H1 (cell line): ENCODE data around the gene RAPGEF6. TPM values are rescaled to one million over a fixed set of nuclear protein-coding genes. Genes with fewer than 3 reads are reported as not detected.

ENCODE experiments used
- CTCF ChIA-PET: fragments of 300-600 bp; sonication (Branson Sonifier 250); formaldehyde crosslinking; loops from one replicate; lab custom pipeline; 2021; ENCODE audit not compliant: partially characterized antibody; lab: Charles Lee
- POLR2A ChIA-PET: fragments of 300-600 bp; sonication (Branson Sonifier 250); formaldehyde crosslinking; loops from one replicate; lab custom pipeline; 2021; ENCODE audit warnings: inconsistent platforms; ENCODE audit not compliant: partially characterized antibody; lab: Charles Lee
- DNase-seq, 2 experiments: peaks; one replicate each; pipeline versions ENCODE4 v3.0.0 to v3.0.0-alpha.2; 2010 to 2022; ENCODE audit warnings: low spot score in 2 of 2, low read depth in 1 of 2, mixed read lengths in 1 of 2
- FAIRE-seq: peaks from 2 replicates; lab custom pipeline; 2011; peaks lifted over from hg19 to GRCh38; lab: Jason Lieb, UNC
- H2AFZ ChIP-seq: 2 replicates; pipeline ENCODE4 v1.8.1; 2012; ENCODE audit warnings: low read length, inconsistent platforms
- H2AK5ac ChIP-seq: 2 replicates; pipeline ENCODE4 v1.6.1; 2013; ENCODE audit warnings: low read depth, low read length
- H2BK120ac ChIP-seq: replicated peaks from 2 replicates; pipeline ENCODE3; 2013; ENCODE audit warnings: low read depth, low read length, inconsistent platforms
- H2BK12ac ChIP-seq: 2 replicates; pipeline ENCODE4 v1.6.1; 2013; ENCODE audit warnings: low read depth, low read length
- H2BK15ac ChIP-seq: 2 replicates; pipeline ENCODE4 v1.6.1; 2013; ENCODE audit warnings: low read length
- H2BK20ac ChIP-seq: 2 replicates; pipeline ENCODE4 v1.6.1; 2013; ENCODE audit warnings: low read length
- H2BK5ac ChIP-seq: 2 replicates; pipeline ENCODE4 v1.6.1; 2013; ENCODE audit warnings: low read depth, low read length
- H3K14ac ChIP-seq: 2 replicates; pipeline ENCODE4 v1.6.1; 2013; ENCODE audit warnings: inconsistent platforms; ENCODE audit not compliant: insufficient read length
- H3K18ac ChIP-seq: 2 replicates; pipeline ENCODE4 v1.6.1; 2013; ENCODE audit warnings: low read length; ENCODE audit errors: extremely low read depth
- H3K23ac ChIP-seq: 2 replicates; pipeline ENCODE4 v1.6.1; 2013; ENCODE audit warnings: inconsistent platforms; ENCODE audit not compliant: insufficient read length
- H3K23me2 ChIP-seq: 2 replicates; pipeline ENCODE4 v1.6.1; 2013; ENCODE audit warnings: low read depth, low read length
- H3K27ac ChIP-seq: 2 replicates; pipeline ENCODE4 v1.6.1; 2011; ENCODE audit warnings: low read depth, low read length, inconsistent platforms
- H3K27me3 ChIP-seq, 4 experiments: replicated peaks in 1 of 4; 1 replicate in 1 of 4; 2 replicates in 3 of 4; pipeline versions ENCODE4 v1.6.1 to v1.8.1; 2011 to 2013; ENCODE audit warnings: low read length in 3 of 4, mild to moderate bottlenecking in 3 of 4, inconsistent platforms in 2 of 4, mixed read lengths in 2 of 4, moderate library complexity in 1 of 4; ENCODE audit not compliant: control insufficient read depth in 3 of 4, insufficient read depth in 3 of 4; ENCODE audit errors: extremely low read depth in 1 of 4
- H3K36me3 ChIP-seq, 4 experiments: 2 replicates each; pipeline versions ENCODE4 v1.6.1 to v1.8.1; 2011 to 2013; ENCODE audit warnings: mild to moderate bottlenecking in 4 of 4, low read length in 3 of 4, moderate library complexity in 2 of 4, control low read depth in 1 of 4, inconsistent platforms in 1 of 4; ENCODE audit not compliant: insufficient read depth in 4 of 4, control insufficient read depth in 2 of 4
- H3K4ac ChIP-seq: replicated peaks from 2 replicates; pipeline ENCODE3; 2013; ENCODE audit warnings: low read length, low read depth, mixed read lengths, inconsistent platforms; ENCODE audit not compliant: insufficient read length
- H3K4me1 ChIP-seq, 4 experiments: replicated peaks in 1 of 4; 1 replicate in 1 of 4; 2 replicates in 3 of 4; pipeline versions ENCODE4 v1.6.1 to v1.8.1; 2011 to 2013; ENCODE audit warnings: low read length in 3 of 4, inconsistent platforms in 2 of 4, mixed read lengths in 1 of 4; ENCODE audit not compliant: insufficient read depth in 4 of 4, control insufficient read depth in 3 of 4
- H3K4me2 ChIP-seq, 2 experiments: 2 replicates each; pipeline versions ENCODE4 v1.6.1 to v1.8.1; 2011 to 2013; ENCODE audit warnings: low read depth in 2 of 2, low read length in 2 of 2, control low read depth in 1 of 2, inconsistent platforms in 1 of 2, mild to moderate bottlenecking in 1 of 2; ENCODE audit not compliant: insufficient read depth in 1 of 2
- H3K4me3 ChIP-seq, 4 experiments: fragments of 200-600, 300-600 bp in 1 of 4; sonication (generic), shearing (Covaris generic), sonication (Bioruptor Twin) in 1 of 4; 2 replicates each; pipeline versions ENCODE4 v1.5.1 to v1.8.1; 2011 to 2016; ENCODE audit warnings: low read length in 4 of 4, low read depth in 3 of 4, control low read depth in 2 of 4, inconsistent platforms in 2 of 4, mild to moderate bottlenecking in 2 of 4, mixed read lengths in 1 of 4, moderate library complexity in 1 of 4; ENCODE audit not compliant: insufficient read depth in 2 of 4; ENCODE audit errors: extremely low read depth in 1 of 4
- H3K56ac ChIP-seq: replicated peaks from 2 replicates; pipeline ENCODE3; 2013; ENCODE audit warnings: low read depth, mild to moderate bottlenecking, mixed read lengths, low read length, inconsistent platforms; ENCODE audit not compliant: insufficient read length
- H3K79me1 ChIP-seq: 2 replicates; pipeline ENCODE4 v1.6.1; 2013; ENCODE audit warnings: low read depth, low read length, control low read depth
- H3K79me2 ChIP-seq, 2 experiments: 2 replicates each; pipeline versions ENCODE4 v1.6.1 to v1.8.1; 2012 to 2013; ENCODE audit warnings: low read length in 2 of 2, mild to moderate bottlenecking in 2 of 2, inconsistent platforms in 1 of 2; ENCODE audit not compliant: insufficient read depth in 2 of 2, control insufficient read depth in 1 of 2
- H3K9ac ChIP-seq, 4 experiments: replicated peaks in 1 of 4; 1 replicate in 1 of 4; 2 replicates in 3 of 4; pipeline versions ENCODE4 v1.6.1 to v1.8.1; 2011 to 2013; ENCODE audit warnings: low read depth in 3 of 4, low read length in 3 of 4, control low read depth in 2 of 4, mild to moderate bottlenecking in 2 of 4, moderate library complexity in 2 of 4, inconsistent platforms in 1 of 4; ENCODE audit errors: extremely low read depth in 1 of 4
- H3K9me3 ChIP-seq, 2 experiments: 2 replicates each; pipeline versions ENCODE4 v1.6.1 to v1.8.1; 2012 to 2013; ENCODE audit warnings: mild to moderate bottlenecking in 2 of 2, moderate library complexity in 2 of 2, control low read depth in 1 of 2, inconsistent platforms in 1 of 2, low read depth in 1 of 2, low read length in 1 of 2, mixed read lengths in 1 of 2; ENCODE audit not compliant: insufficient read depth in 2 of 2
- H4K20me1 ChIP-seq, 2 experiments: replicated peaks in 1 of 2; 2 replicates each; pipeline versions ENCODE3 to v1.8.1; 2011 to 2013; ENCODE audit warnings: inconsistent platforms in 2 of 2, low read length in 2 of 2, mild to moderate bottlenecking in 1 of 2; ENCODE audit not compliant: insufficient read depth in 2 of 2, control insufficient read depth in 1 of 2
- H4K5ac ChIP-seq: 2 replicates; pipeline ENCODE4 v1.6.1; 2013; ENCODE audit warnings: low read length, low read depth, mixed read lengths, inconsistent platforms; ENCODE audit not compliant: insufficient read length
- H4K8ac ChIP-seq: 2 replicates; pipeline ENCODE4 v1.8.0; 2013; ENCODE audit warnings: mild to moderate bottlenecking, moderate library complexity, low read length, inconsistent platforms; ENCODE audit not compliant: insufficient read depth; ENCODE audit errors: extremely low read depth
- H4K91ac ChIP-seq: replicated peaks from 2 replicates; pipeline ENCODE3; 2013; ENCODE audit warnings: low read length, mixed read lengths, inconsistent platforms; ENCODE audit not compliant: insufficient read length
- BACH1 ChIP-seq: IDR thresholded peaks from 2 replicates; pipeline ENCODE4 v1.6.1; 2012; ENCODE audit warnings: low read length, improper control_type of control experiment
- CBX5 ChIP-seq: fragments of 300-800, 300-1000 bp; sonication (generic); IDR thresholded peaks from 2 replicates; pipeline ENCODE4 v1.7.1; 2016; ENCODE audit warnings: antibody characterized with exemption, low read length, low read depth
- CHD1 ChIP-seq: IDR thresholded peaks from 2 replicates; pipeline ENCODE4 v1.6.1; 2012; ENCODE audit warnings: low read depth, low read length, improper control_type of control experiment
- JUND ChIP-seq: IDR thresholded peaks from 2 replicates; pipeline ENCODE4 v1.6.1; 2011; ENCODE audit warnings: mild to moderate bottlenecking, improper control_type of control experiment, low read length
- KDM5A ChIP-seq: fragments of 200-600 bp; IDR thresholded peaks from 2 replicates; pipeline ENCODE4 v1.7.1; 2012; ENCODE audit warnings: mild to moderate bottlenecking, low read length, inconsistent platforms, mixed read lengths
- PHF8 ChIP-seq: fragments of 200-600 bp; sonication (generic); conservative IDR thresholded peaks from 2 replicates; pipeline ENCODE4 v1.7.1; 2012; ENCODE audit warnings: low read depth, mild to moderate bottlenecking, inconsistent platforms, low read length, moderate library complexity
- POLR2A ChIP-seq, 2 experiments: IDR thresholded peaks; 1 replicate in 1 of 2; 2 replicates in 1 of 2; pipeline ENCODE4 v1.6.1; 2011; ENCODE audit warnings: low read depth in 2 of 2, low read length in 2 of 2, mild to moderate bottlenecking in 2 of 2; ENCODE audit errors: control extremely low read depth in 1 of 2
- SIN3A ChIP-seq, 2 experiments: IDR thresholded peaks in 1 of 2; conservative IDR thresholded peaks in 1 of 2; 2 replicates each; pipeline ENCODE4 v1.6.1; 2011 to 2012; ENCODE audit warnings: low read length in 2 of 2, improper control_type of control experiment in 1 of 2, low read depth in 1 of 2, mild to moderate bottlenecking in 1 of 2
- SP4 ChIP-seq: IDR thresholded peaks from 2 replicates; pipeline ENCODE4 v1.6.1; 2012; ENCODE audit warnings: low read length, inconsistent platforms
- TAF1 ChIP-seq: IDR thresholded peaks from 2 replicates; pipeline ENCODE4 v1.6.1; 2011; ENCODE audit warnings: mild to moderate bottlenecking, low read depth, low read length
- TAF7 ChIP-seq: optimal IDR thresholded peaks from 2 replicates; pipeline ENCODE3; 2011; ENCODE audit warnings: low read depth, mild to moderate bottlenecking, inconsistent platforms, low read length, moderate library complexity, borderline replicate concordance
- TBP ChIP-seq: IDR thresholded peaks from 2 replicates; pipeline ENCODE4 v1.6.1; 2011; ENCODE audit warnings: low read depth, low read length, improper control_type of control experiment
- YY1 ChIP-seq: IDR thresholded peaks from 2 replicates; pipeline ENCODE4 v1.6.1; 2011; ENCODE audit warnings: low read depth, mild to moderate bottlenecking, low read length
- WGBS, 2 experiments: shearing (Covaris generic) in 1 of 2; methylation state at CpG; one replicate each; pipeline versions ENCODE4 v1.1.6 to v1.1.7; 2013 to 2015; ENCODE audit warnings: low lambda C conversion rate in 2 of 2, mixed read lengths in 2 of 2, inconsistent platforms in 1 of 2, low coverage in 1 of 2, missing lambda C conversion rate in 1 of 2; ENCODE audit not compliant: insufficient replicate concordance in 2 of 2, insufficient coverage in 1 of 2, insufficient read length in 1 of 2; ENCODE audit errors: extremely low coverage in 1 of 2, missing lambda C conversion rate in 1 of 2; 5-methylcytosine and 5-hydroxymethylcytosine counted together
- polyA plus RNA-seq, 7 experiments: library from polyadenylated mRNA; depleted of rRNA in 3 of 7; stranded (reverse) in 5 of 7; unstranded in 2 of 7; fragments of >200 nt in 5 of 7; fragments of 200-250 nt in 2 of 7; gene quantifications; 1 replicate in 5 of 7; 2 replicates in 1 of 7; 4 replicates in 1 of 7; pipeline versions ENCODE4 v1.2.1 to v1.2.3, GENCODE V29; 2011 to 2013; ENCODE audit warnings: missing spikeins in 2 of 7, mixed read lengths in 2 of 7
- total RNA-seq: library from RNA; stranded (reverse); fragmentation: NEBNext Ultra II Directional; extraction: Animal tissue kit (Norgen Biotek cat#: 25700); gene quantifications from 2 replicates; pipeline ENCODE4 v1.2.1, GENCODE V29; 2021
- TF ChIP-seq, protein P1 (sequence below): IDR thresholded peaks from 2 replicates; pipeline ENCODE4 v1.6.1; 2012; ENCODE audit warnings: inconsistent platforms

RAPGEF6 gene
- total and polyA plus RNA-seq, 2 of the 8 experiments (the other 6 are each of a cell fraction or from before 2014, with no cell fraction given): 4.8 to 20.0 TPM

DNA sequence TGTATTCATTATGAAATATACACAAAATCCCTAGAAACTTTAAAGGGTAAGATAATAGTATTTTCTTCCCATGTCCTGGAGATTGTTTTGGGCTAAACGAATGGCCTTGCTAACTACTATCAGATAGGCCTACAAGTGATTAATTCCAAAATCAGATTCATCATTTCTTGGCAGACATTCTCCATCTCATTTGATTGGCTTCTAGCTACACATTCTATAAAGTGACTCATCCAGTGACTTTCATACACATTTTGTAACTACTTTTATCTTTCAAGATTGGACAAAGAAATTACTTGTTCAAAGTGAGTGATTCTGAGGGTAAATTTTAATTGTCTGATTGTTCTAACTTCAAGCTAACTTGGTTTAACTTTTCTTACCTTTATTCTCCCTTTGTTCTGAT, 93.3 kb downstream of the RAPGEF6 start:
- Histone ChIP-seq H2BK15ac (no peak overlapping the region), H3K79me1 (no peaks in the 10 kb centered on the region), H2BK120ac (no peak overlapping the region), H3K27ac (no peak overlapping the region), H2AK5ac (no peak overlapping the region), H2BK12ac (no peak overlapping the region), H3K79me2 (no peaks in the 10 kb centered on the region), H2AFZ (no peak overlapping the region), H3K56ac (no peak overlapping the region), H3K27me3 (no peaks in the 10 kb centered on the region), H3K4me2 (no peak overlapping the region), H4K5ac (no peak overlapping the region), H3K36me3 (peaks cover 0 to 3% (median 0%) of the 10 kb centered on the region in 4 experiments; a peak in 2 of 8 replicates), H3K9ac (no peak overlapping the region), H3K9me3 (no peaks in the 10 kb centered on the region), H3K14ac (no peak overlapping the region), H3K18ac (no peak overlapping the region), H3K23me2 (no peaks in the 10 kb centered on the region), H4K91ac (no peak overlapping the region), H3K4ac (no peak overlapping the region), H4K20me1 (peaks cover 0 to 2% of the 10 kb centered on the region in 2 experiments), H2BK20ac (no peak overlapping the region), H4K8ac (no peak overlapping the region), H3K4me3 (no peak overlapping the region), H2BK5ac (no peak overlapping the region), H3K23ac (no peak overlapping the region), H3K4me1 (no peaks in the 10 kb centered on the region)
- CTCF ChIA-PET: no interaction called here
- POLR2A ChIA-PET: no interaction called here
- DNase-seq: no peak
- WGBS, 2 experiments: 95% methylated on average over 1 of the region's 1 CpG; no CpG with 5 or more reads in 1 of the 2 experiments
- FAIRE-seq: no peak
- TF ChIP-seq YY1 (no peak), SIN3A (conservative IDR thresholded peaks at IDR 0.05 in 1 of 2, IDR thresholded peaks at IDR 0.05 in 1 of 2; ENCODE audit: low read depth in 1 of 2, low read length in 2 of 2) (no peak), PHF8 (no peak), CBX5 (no peak), TBP (no peak), SP4 (no peak), JUND (no peak), POLR2A (IDR thresholded peaks at IDR 0.05; ENCODE audit: control extremely low read depth in 1 of 2, low read depth in 2 of 2, low read length in 2 of 2) (no peak), TAF1 (no peak), KDM5A (no peak), CHD1 (no peak), BACH1 (no peak), TAF7 (no peak)
- TF ChIP-seq, protein P1, sequence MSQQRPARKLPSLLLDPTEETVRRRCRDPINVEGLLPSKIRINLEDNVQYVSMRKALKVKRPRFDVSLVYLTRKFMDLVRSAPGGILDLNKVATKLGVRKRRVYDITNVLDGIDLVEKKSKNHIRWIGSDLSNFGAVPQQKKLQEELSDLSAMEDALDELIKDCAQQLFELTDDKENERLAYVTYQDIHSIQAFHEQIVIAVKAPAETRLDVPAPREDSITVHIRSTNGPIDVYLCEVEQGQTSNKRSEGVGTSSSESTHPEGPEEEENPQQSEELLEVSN: no peak
